H1 (cell line): ENCODE results near the gene TUT1. TPM values are rescaled to one million over a fixed set of nuclear protein-coding genes. Genes with fewer than 3 reads are reported as not detected.

Source experiments
- CTCF ChIA-PET: fragments of 300-600 bp; sonication (Branson Sonifier 250); formaldehyde crosslinking; loops from one replicate; lab custom pipeline; 2021; ENCODE audit not compliant: partially characterized antibody; lab: Charles Lee
- POLR2A ChIA-PET: fragments of 300-600 bp; sonication (Branson Sonifier 250); formaldehyde crosslinking; loops from one replicate; lab custom pipeline; 2021; ENCODE audit warnings: inconsistent platforms; ENCODE audit not compliant: partially characterized antibody; lab: Charles Lee
- DNase-seq, 2 experiments: peaks; one replicate each; pipeline versions ENCODE4 v3.0.0 to v3.0.0-alpha.2; 2010 to 2022; ENCODE audit warnings: low spot score in 2 of 2, low read depth in 1 of 2, mixed read lengths in 1 of 2
- FAIRE-seq: peaks from 2 replicates; lab custom pipeline; 2011; peaks lifted over from hg19 to GRCh38; lab: Jason Lieb, UNC
- H2AFZ ChIP-seq: 2 replicates; pipeline ENCODE4 v1.8.1; 2012; ENCODE audit warnings: low read length, inconsistent platforms
- H2AK5ac ChIP-seq: 2 replicates; pipeline ENCODE4 v1.6.1; 2013; ENCODE audit warnings: low read depth, low read length
- H2BK120ac ChIP-seq: replicated peaks from 2 replicates; pipeline ENCODE3; 2013; ENCODE audit warnings: low read depth, low read length, inconsistent platforms
- H2BK12ac ChIP-seq: 2 replicates; pipeline ENCODE4 v1.6.1; 2013; ENCODE audit warnings: low read depth, low read length
- H2BK15ac ChIP-seq: 2 replicates; pipeline ENCODE4 v1.6.1; 2013; ENCODE audit warnings: low read length
- H2BK20ac ChIP-seq: 2 replicates; pipeline ENCODE4 v1.6.1; 2013; ENCODE audit warnings: low read length
- H2BK5ac ChIP-seq: 2 replicates; pipeline ENCODE4 v1.6.1; 2013; ENCODE audit warnings: low read depth, low read length
- H3K14ac ChIP-seq: 2 replicates; pipeline ENCODE4 v1.6.1; 2013; ENCODE audit warnings: inconsistent platforms; ENCODE audit not compliant: insufficient read length
- H3K18ac ChIP-seq: 2 replicates; pipeline ENCODE4 v1.6.1; 2013; ENCODE audit warnings: low read length; ENCODE audit errors: extremely low read depth
- H3K23ac ChIP-seq: 2 replicates; pipeline ENCODE4 v1.6.1; 2013; ENCODE audit warnings: inconsistent platforms; ENCODE audit not compliant: insufficient read length
- H3K23me2 ChIP-seq: 2 replicates; pipeline ENCODE4 v1.6.1; 2013; ENCODE audit warnings: low read depth, low read length
- H3K27ac ChIP-seq: 2 replicates; pipeline ENCODE4 v1.6.1; 2011; ENCODE audit warnings: low read depth, low read length, inconsistent platforms
- H3K27me3 ChIP-seq, 4 experiments: replicated peaks in 1 of 4; 1 replicate in 1 of 4; 2 replicates in 3 of 4; pipeline versions ENCODE4 v1.6.1 to v1.8.1; 2011 to 2013; ENCODE audit warnings: low read length in 3 of 4, mild to moderate bottlenecking in 3 of 4, inconsistent platforms in 2 of 4, mixed read lengths in 2 of 4, moderate library complexity in 1 of 4; ENCODE audit not compliant: control insufficient read depth in 3 of 4, insufficient read depth in 3 of 4; ENCODE audit errors: extremely low read depth in 1 of 4
- H3K36me3 ChIP-seq, 4 experiments: 2 replicates each; pipeline versions ENCODE4 v1.6.1 to v1.8.1; 2011 to 2013; ENCODE audit warnings: mild to moderate bottlenecking in 4 of 4, low read length in 3 of 4, moderate library complexity in 2 of 4, control low read depth in 1 of 4, inconsistent platforms in 1 of 4; ENCODE audit not compliant: insufficient read depth in 4 of 4, control insufficient read depth in 2 of 4
- H3K4ac ChIP-seq: replicated peaks from 2 replicates; pipeline ENCODE3; 2013; ENCODE audit warnings: low read length, low read depth, mixed read lengths, inconsistent platforms; ENCODE audit not compliant: insufficient read length
- H3K4me1 ChIP-seq, 4 experiments: replicated peaks in 1 of 4; 1 replicate in 1 of 4; 2 replicates in 3 of 4; pipeline versions ENCODE4 v1.6.1 to v1.8.1; 2011 to 2013; ENCODE audit warnings: low read length in 3 of 4, inconsistent platforms in 2 of 4, mixed read lengths in 1 of 4; ENCODE audit not compliant: insufficient read depth in 4 of 4, control insufficient read depth in 3 of 4
- H3K4me2 ChIP-seq, 2 experiments: 2 replicates each; pipeline versions ENCODE4 v1.6.1 to v1.8.1; 2011 to 2013; ENCODE audit warnings: low read depth in 2 of 2, low read length in 2 of 2, control low read depth in 1 of 2, inconsistent platforms in 1 of 2, mild to moderate bottlenecking in 1 of 2; ENCODE audit not compliant: insufficient read depth in 1 of 2
- H3K4me3 ChIP-seq, 4 experiments: fragments of 200-600, 300-600 bp in 1 of 4; sonication (generic), shearing (Covaris generic), sonication (Bioruptor Twin) in 1 of 4; 2 replicates each; pipeline versions ENCODE4 v1.5.1 to v1.8.1; 2011 to 2016; ENCODE audit warnings: low read length in 4 of 4, low read depth in 3 of 4, control low read depth in 2 of 4, inconsistent platforms in 2 of 4, mild to moderate bottlenecking in 2 of 4, mixed read lengths in 1 of 4, moderate library complexity in 1 of 4; ENCODE audit not compliant: insufficient read depth in 2 of 4; ENCODE audit errors: extremely low read depth in 1 of 4
- H3K56ac ChIP-seq: replicated peaks from 2 replicates; pipeline ENCODE3; 2013; ENCODE audit warnings: low read depth, mild to moderate bottlenecking, mixed read lengths, low read length, inconsistent platforms; ENCODE audit not compliant: insufficient read length
- H3K79me1 ChIP-seq: 2 replicates; pipeline ENCODE4 v1.6.1; 2013; ENCODE audit warnings: low read depth, low read length, control low read depth
- H3K79me2 ChIP-seq, 2 experiments: 2 replicates each; pipeline versions ENCODE4 v1.6.1 to v1.8.1; 2012 to 2013; ENCODE audit warnings: low read length in 2 of 2, mild to moderate bottlenecking in 2 of 2, inconsistent platforms in 1 of 2; ENCODE audit not compliant: insufficient read depth in 2 of 2, control insufficient read depth in 1 of 2
- H3K9ac ChIP-seq, 4 experiments: replicated peaks in 1 of 4; 1 replicate in 1 of 4; 2 replicates in 3 of 4; pipeline versions ENCODE4 v1.6.1 to v1.8.1; 2011 to 2013; ENCODE audit warnings: low read depth in 3 of 4, low read length in 3 of 4, control low read depth in 2 of 4, mild to moderate bottlenecking in 2 of 4, moderate library complexity in 2 of 4, inconsistent platforms in 1 of 4; ENCODE audit errors: extremely low read depth in 1 of 4
- H3K9me3 ChIP-seq, 2 experiments: 2 replicates each; pipeline versions ENCODE4 v1.6.1 to v1.8.1; 2012 to 2013; ENCODE audit warnings: mild to moderate bottlenecking in 2 of 2, moderate library complexity in 2 of 2, control low read depth in 1 of 2, inconsistent platforms in 1 of 2, low read depth in 1 of 2, low read length in 1 of 2, mixed read lengths in 1 of 2; ENCODE audit not compliant: insufficient read depth in 2 of 2
- H4K20me1 ChIP-seq, 2 experiments: replicated peaks in 1 of 2; 2 replicates each; pipeline versions ENCODE3 to v1.8.1; 2011 to 2013; ENCODE audit warnings: inconsistent platforms in 2 of 2, low read length in 2 of 2, mild to moderate bottlenecking in 1 of 2; ENCODE audit not compliant: insufficient read depth in 2 of 2, control insufficient read depth in 1 of 2
- H4K5ac ChIP-seq: 2 replicates; pipeline ENCODE4 v1.6.1; 2013; ENCODE audit warnings: low read length, low read depth, mixed read lengths, inconsistent platforms; ENCODE audit not compliant: insufficient read length
- H4K8ac ChIP-seq: 2 replicates; pipeline ENCODE4 v1.8.0; 2013; ENCODE audit warnings: mild to moderate bottlenecking, moderate library complexity, low read length, inconsistent platforms; ENCODE audit not compliant: insufficient read depth; ENCODE audit errors: extremely low read depth
- H4K91ac ChIP-seq: replicated peaks from 2 replicates; pipeline ENCODE3; 2013; ENCODE audit warnings: low read length, mixed read lengths, inconsistent platforms; ENCODE audit not compliant: insufficient read length
- ASH2L ChIP-seq: fragments of 200-600, 300-600 bp; sonication (generic); IDR thresholded peaks from one replicate; pipeline ENCODE4 v1.7.1; 2017; ENCODE audit warnings: low read length
- CBX5 ChIP-seq: fragments of 300-800, 300-1000 bp; sonication (generic); IDR thresholded peaks from 2 replicates; pipeline ENCODE4 v1.7.1; 2016; ENCODE audit warnings: antibody characterized with exemption, low read length, low read depth
- CEBPB ChIP-seq: IDR thresholded peaks from 2 replicates; pipeline ENCODE4 v1.6.1; 2012; ENCODE audit warnings: low read depth, low read length
- HDAC2 ChIP-seq, 2 experiments: fragments of 300-600 bp in 1 of 2; sonication (generic) in 1 of 2; IDR thresholded peaks; 2 replicates each; pipeline ENCODE4 v1.6.1; 2011 to 2012; ENCODE audit warnings: low read depth in 2 of 2, low read length in 2 of 2, mild to moderate bottlenecking in 2 of 2, moderate library complexity in 2 of 2, borderline replicate concordance in 1 of 2, inconsistent platforms in 1 of 2
- KDM1A ChIP-seq: fragments of 200-600, 300-600 bp; sonication (generic); IDR thresholded peaks from 2 replicates; pipeline ENCODE4 v1.7.1; 2016; ENCODE audit warnings: mild to moderate bottlenecking, low read length, borderline replicate concordance
- POLR2AphosphoS5 ChIP-seq: IDR thresholded peaks from 2 replicates; pipeline ENCODE4 v1.6.1; 2011; ENCODE audit warnings: low read depth, low read length
- RXRA ChIP-seq: IDR thresholded peaks from 2 replicates; pipeline ENCODE4 v1.6.1; 2011; ENCODE audit warnings: low read depth, mild to moderate bottlenecking, low read length, moderate library complexity; ENCODE audit not compliant: insufficient read depth
- SIN3A ChIP-seq, 2 experiments: IDR thresholded peaks in 1 of 2; conservative IDR thresholded peaks in 1 of 2; 2 replicates each; pipeline ENCODE4 v1.6.1; 2011 to 2012; ENCODE audit warnings: low read length in 2 of 2, improper control_type of control experiment in 1 of 2, low read depth in 1 of 2, mild to moderate bottlenecking in 1 of 2
- SP2 ChIP-seq: IDR thresholded peaks from 2 replicates; pipeline ENCODE4 v1.6.1; 2012; ENCODE audit warnings: mild to moderate bottlenecking, low read length, inconsistent platforms
- SUZ12 ChIP-seq: fragments of 200-600 bp; sonication (generic); IDR thresholded peaks from 2 replicates; pipeline ENCODE4 v1.6.1; 2012; ENCODE audit warnings: mild to moderate bottlenecking, inconsistent platforms, low read length, moderate library complexity, mixed read lengths
- TAF1 ChIP-seq: IDR thresholded peaks from 2 replicates; pipeline ENCODE4 v1.6.1; 2011; ENCODE audit warnings: mild to moderate bottlenecking, low read depth, low read length
- TEAD4 ChIP-seq: IDR thresholded peaks from 2 replicates; pipeline ENCODE4 v1.6.1; 2012; ENCODE audit warnings: low read depth, low read length, inconsistent platforms, mixed read lengths
- WGBS, 2 experiments: shearing (Covaris generic) in 1 of 2; methylation state at CpG; one replicate each; pipeline versions ENCODE4 v1.1.6 to v1.1.7; 2013 to 2015; ENCODE audit warnings: low lambda C conversion rate in 2 of 2, mixed read lengths in 2 of 2, inconsistent platforms in 1 of 2, low coverage in 1 of 2, missing lambda C conversion rate in 1 of 2; ENCODE audit not compliant: insufficient replicate concordance in 2 of 2, insufficient coverage in 1 of 2, insufficient read length in 1 of 2; ENCODE audit errors: extremely low coverage in 1 of 2, missing lambda C conversion rate in 1 of 2; 5-methylcytosine and 5-hydroxymethylcytosine counted together
- polyA plus RNA-seq, 7 experiments: library from polyadenylated mRNA; depleted of rRNA in 3 of 7; stranded (reverse) in 5 of 7; unstranded in 2 of 7; fragments of >200 nt in 5 of 7; fragments of 200-250 nt in 2 of 7; gene quantifications; 1 replicate in 5 of 7; 2 replicates in 1 of 7; 4 replicates in 1 of 7; pipeline versions ENCODE4 v1.2.1 to v1.2.3, GENCODE V29; 2011 to 2013; ENCODE audit warnings: missing spikeins in 2 of 7, mixed read lengths in 2 of 7
- total RNA-seq: library from RNA; stranded (reverse); fragmentation: NEBNext Ultra II Directional; extraction: Animal tissue kit (Norgen Biotek cat#: 25700); gene quantifications from 2 replicates; pipeline ENCODE4 v1.2.1, GENCODE V29; 2021

The TUT1 gene
- total and polyA plus RNA-seq, 2 of the 8 experiments (the other 6 are each of a cell fraction or from before 2014, with no cell fraction given), result 17.8 to 24.6 TPM

DNA sequence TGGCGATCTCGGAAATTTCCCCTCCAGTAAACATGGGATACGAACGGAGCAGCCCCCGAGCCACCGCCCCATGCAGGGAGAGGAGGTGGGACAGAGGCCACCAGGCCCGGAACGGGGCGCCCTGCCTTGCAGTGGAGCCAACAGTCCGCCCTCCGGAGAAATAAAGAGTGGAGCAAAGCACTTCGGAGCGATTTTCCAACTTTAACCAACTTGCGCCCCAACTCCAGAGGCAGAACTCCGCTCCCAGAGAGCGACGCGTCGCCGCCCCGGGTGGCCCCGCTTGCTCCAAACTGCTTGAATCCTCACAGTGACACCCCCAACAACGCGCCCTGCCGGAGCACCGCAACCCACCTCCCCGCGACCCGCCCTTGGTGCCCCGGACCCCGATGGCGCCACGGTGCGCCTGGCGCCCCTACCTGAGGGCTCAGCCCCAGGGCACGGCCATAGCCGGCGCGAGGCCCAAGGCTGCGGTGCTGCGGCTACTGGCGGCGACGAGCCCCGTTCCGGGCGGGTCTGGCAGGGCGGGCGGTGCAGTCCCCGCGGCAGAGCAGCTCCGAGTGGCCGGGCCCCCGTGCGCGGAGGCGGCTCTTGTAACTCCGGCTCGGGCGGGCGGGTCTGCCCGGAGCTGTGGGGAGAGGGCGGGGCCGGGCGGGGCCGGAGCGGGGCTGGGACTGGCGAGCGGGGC is 44.9 kb downstream of the TUT1 start, which contains the start of gene AHNAK:
Gene AHNAK, minus strand, starts transcription at position 563 of the 685 bp plus-strand sequence. CDS start 10,708 bp downstream, outside the sequence.
- H3K79me2 ChIP-seq, result no peaks in the 10 kb centered on the region
- H4K8ac ChIP-seq, result peak within 1 kb of the TSS; percentile 76; the same call in 1 of the 2 replicates
- H3K27me3 ChIP-seq, result peaks cover 34 to 66% (median 61%) of the 10 kb centered on the region in 4 experiments
- peaks cover 5 to 35% (median 22%) of the 10 kb centered on the region in 4 experiments for H3K4me1 ChIP-seq
- H4K91ac ChIP-seq, result no peak within 1 kb of the TSS
- FAIRE-seq, result no peak
- WGBS, 2 experiments, result 5% methylated on average over 22 of the region's 69 CpGs; no CpG with 5 or more reads in 1 of the 2 experiments
- peaks cover 8 to 14% of the 10 kb centered on the region in 2 experiments for H4K20me1 ChIP-seq
- H4K5ac ChIP-seq, result no peak within 1 kb of the TSS
- CTCF ChIA-PET, result interaction anchor here (0.6 to 5.1 kb wide), 8 partner anchors 9 to 153 kb away, joined by 3 to 179 read pairs (median 10); no protein-coding TSS in a partner anchor
- no peak within 1 kb of the TSS for H3K23ac ChIP-seq
- no peak within 1 kb of the TSS for H2AFZ ChIP-seq
- peak within 1 kb of the TSS; percentile 26; the same call in 1 of the 2 replicates for H2AK5ac ChIP-seq
- peak within 1 kb of the TSS; percentile 38 to 73 (median 67) for H3K4me3 ChIP-seq
- no peak within 1 kb of the TSS for H3K14ac ChIP-seq
- peaks cover 27% of the 10 kb centered on the region for H3K23me2 ChIP-seq
- peak within 1 kb of the TSS; percentile 87 to 97 for H3K4me2 ChIP-seq
- DNase-seq, result peak in 1 of 2 experiments; percentile 79
- H3K79me1 ChIP-seq, result no peaks in the 10 kb centered on the region
- H3K9ac ChIP-seq, result peak within 1 kb of the TSS in 3 of 4 experiments; percentile 39 to 53 (median 51); a peak in 4 of 7 replicates
- H3K56ac ChIP-seq, result no peak within 1 kb of the TSS
- peak within 1 kb of the TSS; percentile 83 for H3K18ac ChIP-seq
- no peaks in the 10 kb centered on the region for H3K36me3 ChIP-seq
- no peaks in the 10 kb centered on the region for H3K9me3 ChIP-seq
- H3K27ac ChIP-seq, result no peak within 1 kb of the TSS
- peak within 1 kb of the TSS; percentile 39 for H3K4ac ChIP-seq
- no peak within 1 kb of the TSS for H2BK120ac ChIP-seq
- 0 out of 2 replicates have a peak within 1 kb of the TSS, but pooled peaks have one; percentile 84 for H2BK12ac ChIP-seq
- POLR2A ChIA-PET, result interaction anchor here (0.8 to 7.5 kb wide), 8 partner anchors 6 to 144 kb away, joined by 3 to 59 read pairs (median 4); partner anchors contain the start of genes C11orf98 and CSKMT
- peak within 1 kb of the TSS; percentile 35; the same call in 1 of the 2 replicates for H2BK5ac ChIP-seq
- no peak within 1 kb of the TSS for H2BK20ac ChIP-seq
- peak within 1 kb of the TSS; percentile 12; the same call in 1 of the 2 replicates for H2BK15ac ChIP-seq
- TF ChIP-seq SIN3A (conservative IDR thresholded peaks at IDR 0.05 in 1 of 2, IDR thresholded peaks at IDR 0.05 in 1 of 2; ENCODE audit: low read depth in 1 of 2, low read length in 2 of 2) (no peak), CEBPB (no peak), TAF1 (peak; percentile 31; the same call in 1 of the 2 replicates), SUZ12 (no peak), KDM1A (no peak), POLR2AphosphoS5 (no peak), RXRA (no peak), HDAC2 (IDR thresholded peaks at IDR 0.05; ENCODE audit: borderline replicate concordance in 1 of 2, low read depth in 2 of 2, low read length in 2 of 2) (no peak; a peak in 1 of 4 replicates), SP2 (no peak), CBX5 (no peak), ASH2L (no peak), TEAD4 (no peak)
